B cell (primary cell): ENCODE results near the gene SENP8. TPM values are rescaled to one million over a fixed set of nuclear protein-coding genes. Genes with fewer than 3 reads are reported as not detected.

Experiments used
- ATAC-seq: fragments of 200-7000 bp; cut with Tn5 transposase; one replicate; pipeline ENCODE4 v1.10.0; 2021; ENCODE audit warnings: low read depth, mild to moderate bottlenecking, moderate number of reproducible peaks, moderate library complexity
- CTCF ChIA-PET: fragments of 350-600 bp; sonication (Branson Sonifier 250); formaldehyde crosslinking; loops from one replicate; lab custom pipeline; 2021; ENCODE audit warnings: antibody characterized with exemption, inconsistent platforms; lab: Charles Lee
- POLR2A ChIA-PET: fragments of 350-600 bp; sonication (Branson Sonifier 250); formaldehyde crosslinking; loops from one replicate; lab custom pipeline; 2021; ENCODE audit warnings: antibody characterized with exemption; lab: Charles Lee
- DNase-seq: peaks from one replicate; pipeline ENCODE4 v3.0.0; 2013
- H2AFZ ChIP-seq: 2 replicates; pipeline ENCODE4 v1.6.1; 2012; ENCODE audit warnings: mild to moderate bottlenecking, low read depth, low read length; ENCODE audit not compliant: insufficient read depth, poor library complexity, severe bottlenecking
- H3K27ac ChIP-seq, 2 donors: 1 replicate in 1 of 2; 2 replicates in 1 of 2; pipeline ENCODE4 v1.5.1; 2012 to 2013; ENCODE audit warnings: low read length in 2 of 2, mild to moderate bottlenecking in 2 of 2, moderate library complexity in 1 of 2
- H3K27me3 ChIP-seq, 4 experiments: fragments of 200-600 bp in 1 of 4; sonication (generic) in 1 of 4; replicated peaks in 1 of 4; 1 replicate in 2 of 4; 2 replicates in 2 of 4; pipeline versions ENCODE4 v1.6.1 to v1.7.0; 2013 to 2016; ENCODE audit warnings: low read length in 3 of 4, mild to moderate bottlenecking in 2 of 4, mixed read lengths in 1 of 4, moderate library complexity in 1 of 4; ENCODE audit not compliant: insufficient read depth in 4 of 4, control insufficient read depth in 3 of 4; ENCODE audit errors: control extremely low read depth in 1 of 4
- H3K36me3 ChIP-seq, 2 experiments: replicated peaks in 1 of 2; 1 replicate in 1 of 2; 2 replicates in 1 of 2; pipeline versions ENCODE4 v1.6.1 to v1.7.1; 2013; ENCODE audit warnings: low read length in 1 of 2; ENCODE audit not compliant: insufficient read depth in 2 of 2, control insufficient read depth in 1 of 2; ENCODE audit errors: control extremely low read depth in 1 of 2, extremely low read depth in 1 of 2
- H3K4me1 ChIP-seq, 2 donors: fragments of 200-600 bp in 1 of 2; sonication (generic) in 1 of 2; 1 replicate in 1 of 2; 2 replicates in 1 of 2; pipeline versions ENCODE4 v1.5.1 to v1.6.1; 2013 to 2017; ENCODE audit warnings: low read length in 2 of 2; ENCODE audit not compliant: control insufficient read depth in 2 of 2, insufficient read depth in 2 of 2
- H3K4me2 ChIP-seq: replicated peaks from 2 replicates; pipeline ENCODE3; 2012; ENCODE audit warnings: mild to moderate bottlenecking, low read depth, low read length; ENCODE audit not compliant: poor library complexity, severe bottlenecking
- H3K4me3 ChIP-seq, 5 experiments: fragments of 200-600 bp in 1 of 5; sonication (generic) in 1 of 5; 1 replicate in 3 of 5; 2 replicates in 2 of 5; pipeline versions ENCODE4 v1.5.1 to v1.7.0; 2011 to 2016; ENCODE audit warnings: low read length in 4 of 5, mild to moderate bottlenecking in 4 of 5, low read depth in 2 of 5, control low read depth in 1 of 5, moderate library complexity in 1 of 5; ENCODE audit not compliant: insufficient read depth in 1 of 5; ENCODE audit errors: control extremely low read depth in 1 of 5, extremely low read depth in 1 of 5
- H3K79me2 ChIP-seq: fragments of 200-600 bp; sonication (generic); one replicate; pipeline ENCODE4 v1.6.0; 2016; ENCODE audit warnings: low read length; ENCODE audit not compliant: control insufficient read depth, insufficient read depth
- H3K9ac ChIP-seq: fragments of 200-600 bp; sonication (generic); 2 replicates; pipeline ENCODE4 v1.6.1; 2017; ENCODE audit warnings: mild to moderate bottlenecking, low read length, moderate library complexity
- H3K9me3 ChIP-seq, 3 donors: one replicate each; pipeline versions ENCODE4 v1.6.1 to v1.7.1; 2013; ENCODE audit warnings: low read length in 2 of 3; ENCODE audit not compliant: control insufficient read depth in 2 of 3, insufficient read depth in 1 of 3; ENCODE audit errors: control extremely low read depth in 1 of 3
- H4K20me1 ChIP-seq: 2 replicates; pipeline ENCODE4 v1.6.0; 2012; ENCODE audit warnings: mild to moderate bottlenecking, low read length; ENCODE audit not compliant: insufficient read depth, control insufficient read depth, poor library complexity, severe bottlenecking
- H3K27ac Mint-ChIP-seq: one replicate; pipeline ENCODE4 v1.8.0; 2021; ENCODE audit warnings: mixed read lengths
- H3K27me3 Mint-ChIP-seq: one replicate; pipeline ENCODE4 v1.8.0; 2021; ENCODE audit warnings: mixed read lengths
- H3K4me1 Mint-ChIP-seq: one replicate; pipeline ENCODE4 v1.8.0; 2021; ENCODE audit warnings: mixed read lengths
- H3K4me3 Mint-ChIP-seq: one replicate; pipeline ENCODE4 v1.8.0; 2021; ENCODE audit warnings: mixed read lengths
- H3K9me3 Mint-ChIP-seq: one replicate; pipeline ENCODE4 v1.8.0; 2022; ENCODE audit warnings: mixed read lengths; ENCODE audit not compliant: insufficient read depth
- EZH2 ChIP-seq: IDR thresholded peaks from 2 replicates; pipeline ENCODE4 v1.6.1; 2012; ENCODE audit warnings: borderline replicate concordance, low read depth, mild to moderate bottlenecking, moderate library complexity, low read length; ENCODE audit not compliant: insufficient read depth, poor library complexity, severe bottlenecking
- WGBS: methylation state at CpG from one replicate; pipeline ENCODE4 v1.1.5; 2013; ENCODE audit warnings: missing lambda C conversion rate; ENCODE audit not compliant: insufficient coverage; 5-methylcytosine and 5-hydroxymethylcytosine counted together
- intact Hi-C: fragments of 100-400 bp; cut with micrococcal nuclease; formaldehyde crosslinking; loops from one replicate; pipeline ENCODE4 v1.10.0; 2022
- polyA plus RNA-seq: library from polyadenylated mRNA; depleted of rRNA; stranded (reverse); fragments of >200 nt; gene quantifications from 2 replicates; pipeline ENCODE4 v1.2.3, GENCODE V29; 2012
- total RNA-seq, 2 donors: library from RNA; stranded (reverse); fragments of 120-200 nt in 1 of 2; gene quantifications; 1 replicate in 1 of 2; 2 replicates in 1 of 2; pipeline versions ENCODE4 v1.2.3 to v1.2.4, GENCODE V29; 2013 to 2022
- TF ChIP-seq, protein P1 (sequence below): fragments of 200-600 bp; IDR thresholded peaks from one replicate; pipeline ENCODE4 v1.8.0; 2022; ENCODE audit warnings: antibody characterized with exemption, mild to moderate bottlenecking

The SENP8 gene
- total and polyA plus RNA-seq, 2 donors (not counting 1 experiment from before 2014, with no cell fraction given) = 0.62 to 0.69 TPM

DNA sequence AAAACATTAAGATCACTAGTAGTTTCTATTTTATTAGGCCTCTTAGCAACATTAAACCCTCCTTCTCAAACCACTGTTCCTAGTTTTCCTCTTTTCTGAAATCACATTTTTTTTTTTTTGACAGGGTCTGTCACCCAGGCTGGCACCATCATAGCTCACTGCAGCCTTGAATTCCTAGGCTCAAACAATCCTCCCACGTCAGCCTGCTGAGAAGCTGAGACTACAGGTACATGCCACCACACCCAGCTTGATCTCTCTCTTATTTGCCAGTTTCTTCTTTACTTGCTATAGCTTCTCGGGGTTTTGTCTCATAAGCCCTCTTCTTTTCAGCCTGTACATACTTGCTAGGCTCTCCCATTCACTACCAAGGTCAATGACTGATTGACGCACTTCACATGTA is 28.0 kb downstream of the SENP8 start:
- H3K9me3 Mint-ChIP-seq = no peaks in the 10 kb centered on the region
- Histone ChIP-seq H3K9me3 (no peaks in the 10 kb centered on the region), H3K4me2 (no peak overlapping the region), H3K4me1 (peaks cover 6% of the 10 kb centered on the region in 2 donors), H3K36me3 (no peaks in the 10 kb centered on the region), H3K9ac (no peak overlapping the region), H3K4me3 (no peak overlapping the region), H4K20me1 (no peaks in the 10 kb centered on the region), H3K27ac (no peak overlapping the region), H2AFZ (no peak overlapping the region), H3K79me2 (no peaks in the 10 kb centered on the region), H3K27me3 (no peaks in the 10 kb centered on the region)
- ChIA-PET POLR2A (no interaction called here), CTCF (interaction anchor here (2.3 kb wide), 1 partner anchor 10 kb away, joined by 9 read pairs; no protein-coding TSS in a partner anchor)
- intact Hi-C loops = no loop called here
- H3K27me3 Mint-ChIP-seq = peaks cover 3% of the 10 kb centered on the region
- WGBS = 96% methylated on average over 3 of the region's 3 CpGs
- DNase-seq (no peak), ATAC-seq (no peak)
- TF ChIP-seq, protein P1, sequence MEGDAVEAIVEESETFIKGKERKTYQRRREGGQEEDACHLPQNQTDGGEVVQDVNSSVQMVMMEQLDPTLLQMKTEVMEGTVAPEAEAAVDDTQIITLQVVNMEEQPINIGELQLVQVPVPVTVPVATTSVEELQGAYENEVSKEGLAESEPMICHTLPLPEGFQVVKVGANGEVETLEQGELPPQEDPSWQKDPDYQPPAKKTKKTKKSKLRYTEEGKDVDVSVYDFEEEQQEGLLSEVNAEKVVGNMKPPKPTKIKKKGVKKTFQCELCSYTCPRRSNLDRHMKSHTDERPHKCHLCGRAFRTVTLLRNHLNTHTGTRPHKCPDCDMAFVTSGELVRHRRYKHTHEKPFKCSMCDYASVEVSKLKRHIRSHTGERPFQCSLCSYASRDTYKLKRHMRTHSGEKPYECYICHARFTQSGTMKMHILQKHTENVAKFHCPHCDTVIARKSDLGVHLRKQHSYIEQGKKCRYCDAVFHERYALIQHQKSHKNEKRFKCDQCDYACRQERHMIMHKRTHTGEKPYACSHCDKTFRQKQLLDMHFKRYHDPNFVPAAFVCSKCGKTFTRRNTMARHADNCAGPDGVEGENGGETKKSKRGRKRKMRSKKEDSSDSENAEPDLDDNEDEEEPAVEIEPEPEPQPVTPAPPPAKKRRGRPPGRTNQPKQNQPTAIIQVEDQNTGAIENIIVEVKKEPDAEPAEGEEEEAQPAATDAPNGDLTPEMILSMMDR = no peak
- no peak for TF ChIP-seq EZH2
- no peak overlapping the region for H3K27ac Mint-ChIP-seq
- peaks cover 6% of the 10 kb centered on the region for H3K4me1 Mint-ChIP-seq
- H3K4me3 Mint-ChIP-seq = no peak overlapping the region

DNA sequence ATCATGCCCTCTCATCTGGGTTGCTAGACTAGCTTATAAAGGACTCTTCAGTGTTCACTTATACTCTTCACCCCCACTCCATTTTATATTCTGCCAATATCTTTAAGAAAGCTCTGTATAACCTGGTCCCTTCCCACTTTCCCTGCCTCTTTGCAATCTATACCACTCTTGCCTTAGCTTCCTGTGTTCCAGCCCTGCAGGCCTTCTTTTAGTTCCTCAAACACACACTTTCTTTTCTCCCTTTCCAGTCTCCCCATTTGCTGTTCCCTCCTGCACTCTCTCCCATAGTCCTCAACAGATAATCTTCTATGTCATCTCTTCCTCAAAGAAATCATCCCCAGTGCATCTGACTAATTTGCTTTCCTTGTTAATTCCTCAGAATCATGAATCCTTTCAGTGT is 28.7 kb downstream of the SENP8 start:
- Histone ChIP-seq H3K4me2 (no peak overlapping the region), H3K4me3 (no peak overlapping the region), H3K4me1 (no peaks in the 10 kb centered on the region), H3K36me3 (no peaks in the 10 kb centered on the region), H3K9me3 (no peaks in the 10 kb centered on the region), H3K9ac (no peak overlapping the region), H3K27me3 (no peaks in the 10 kb centered on the region), H3K27ac (no peak overlapping the region), H4K20me1 (no peaks in the 10 kb centered on the region), H2AFZ (no peak overlapping the region), H3K79me2 (no peaks in the 10 kb centered on the region)
- intact Hi-C loops = no loop called here
- no peak for ATAC-seq
- Mint-ChIP-seq H3K4me3 (no peak overlapping the region), H3K4me1 (no peaks in the 10 kb centered on the region), H3K9me3 (no peaks in the 10 kb centered on the region), H3K27me3 (peaks cover 3% of the 10 kb centered on the region), H3K27ac (no peak overlapping the region)
- no peak for TF ChIP-seq EZH2
- TF ChIP-seq, protein P1 = no peak
- no peak for DNase-seq
- CTCF ChIA-PET = interaction anchor here (1.6 kb wide), 1 partner anchor 9 kb away, joined by 6 read pairs; no protein-coding TSS in a partner anchor
- POLR2A ChIA-PET = no interaction called here
